Peyer's patch (tissue), 4 donors: ENCODE data around the gene CYP3A4. TPM values are rescaled to one million over a fixed set of nuclear protein-coding genes. Genes with fewer than 3 reads are reported as not detected.

ENCODE experiments used
- DNase-seq, 3 donors: peaks; one replicate each; pipeline ENCODE4 v3.0.0-alpha.2; 2017 to 2019
- H3K27ac ChIP-seq, 4 donors: fragments of 200-600 bp; sonication (generic); one replicate each; pipeline ENCODE4 v1.5.1; 2016 to 2019
- H3K27me3 ChIP-seq, 2 donors: fragments of 200-600 bp; sonication (generic); one replicate each; pipeline ENCODE4 v1.5.1; 2019
- H3K36me3 ChIP-seq, 3 donors: fragments of 200-600 bp; sonication (generic); one replicate each; pipeline ENCODE4 v1.5.1; 2016 to 2019
- H3K4me1 ChIP-seq, 4 donors: fragments of 200-600 bp; sonication (generic); one replicate each; pipeline ENCODE4 v1.5.1; 2016 to 2019
- H3K4me3 ChIP-seq, 4 donors: fragments of 200-600 bp; sonication (generic); 1 replicate in 3 of 4; 2 replicates in 1 of 4; pipeline ENCODE4 v1.5.1; 2016 to 2019; ENCODE audit warnings: mild to moderate bottlenecking in 1 of 4
- H3K9me3 ChIP-seq, 4 donors: fragments of 200-600 bp; sonication (generic); one replicate each; pipeline ENCODE4 v1.5.1; 2016 to 2019; ENCODE audit warnings: mild to moderate bottlenecking in 1 of 4
- POLR2A ChIP-seq, 2 donors: fragments of 450-650 bp; IDR thresholded peaks; one replicate each; pipeline ENCODE4 v1.5.1; 2017; ENCODE audit warnings: antibody characterized with exemption in 2 of 2, mild to moderate bottlenecking in 2 of 2, moderate library complexity in 2 of 2
- total RNA-seq, 4 donors: library from RNA; depleted of rRNA; stranded (reverse); fragments of >200 nt; gene quantifications; one replicate each; pipeline ENCODE4 v1.1.0, GENCODE V29; 2016
- TF ChIP-seq, protein P1 (sequence below), 6 experiments: fragments of 450-650 bp in 4 of 6; fragments of 200-600 bp in 2 of 6; sonication (generic) in 1 of 6; IDR thresholded peaks; one replicate each; pipeline ENCODE4 v1.5.1; 2017 to 2019; ENCODE audit warnings: antibody characterized with exemption in 6 of 6, mild to moderate bottlenecking in 3 of 6, moderate library complexity in 1 of 6

Gene CYP3A4
- total RNA-seq, 4 donors from 2014 or later: 16.5 to 3,180 (median 690) TPM

- Histone ChIP-seq H3K27ac (no peak overlapping the region), H3K27me3 (no peaks in the 10 kb centered on the region), H3K4me3 (no peak overlapping the region), H3K9me3 (no peaks in the 10 kb centered on the region), H3K4me1 (no peaks in the 10 kb centered on the region), H3K36me3 (no peaks in the 10 kb centered on the region)
- no peak for DNase-seq
- TF ChIP-seq, protein P1, sequence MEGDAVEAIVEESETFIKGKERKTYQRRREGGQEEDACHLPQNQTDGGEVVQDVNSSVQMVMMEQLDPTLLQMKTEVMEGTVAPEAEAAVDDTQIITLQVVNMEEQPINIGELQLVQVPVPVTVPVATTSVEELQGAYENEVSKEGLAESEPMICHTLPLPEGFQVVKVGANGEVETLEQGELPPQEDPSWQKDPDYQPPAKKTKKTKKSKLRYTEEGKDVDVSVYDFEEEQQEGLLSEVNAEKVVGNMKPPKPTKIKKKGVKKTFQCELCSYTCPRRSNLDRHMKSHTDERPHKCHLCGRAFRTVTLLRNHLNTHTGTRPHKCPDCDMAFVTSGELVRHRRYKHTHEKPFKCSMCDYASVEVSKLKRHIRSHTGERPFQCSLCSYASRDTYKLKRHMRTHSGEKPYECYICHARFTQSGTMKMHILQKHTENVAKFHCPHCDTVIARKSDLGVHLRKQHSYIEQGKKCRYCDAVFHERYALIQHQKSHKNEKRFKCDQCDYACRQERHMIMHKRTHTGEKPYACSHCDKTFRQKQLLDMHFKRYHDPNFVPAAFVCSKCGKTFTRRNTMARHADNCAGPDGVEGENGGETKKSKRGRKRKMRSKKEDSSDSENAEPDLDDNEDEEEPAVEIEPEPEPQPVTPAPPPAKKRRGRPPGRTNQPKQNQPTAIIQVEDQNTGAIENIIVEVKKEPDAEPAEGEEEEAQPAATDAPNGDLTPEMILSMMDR (IDR thresholded peaks at IDR 0.05): no peak
- no peak for TF ChIP-seq POLR2A (IDR thresholded peaks at IDR 0.05)
Observed at GRCh38 chr7:99733448-99733847, 50.5 kb downstream of the CYP3A4 start.

- TF ChIP-seq, protein P1 (IDR thresholded peaks at IDR 0.05): no peak
- TF ChIP-seq POLR2A (IDR thresholded peaks at IDR 0.05): no peak
- Histone ChIP-seq H3K36me3 (no peaks in the 10 kb centered on the region), H3K9me3 (no peaks in the 10 kb centered on the region), H3K4me1 (no peaks in the 10 kb centered on the region), H3K4me3 (no peak overlapping the region), H3K27ac (no peak overlapping the region), H3K27me3 (no peaks in the 10 kb centered on the region)
- no peak for DNase-seq
Observed at GRCh38 chr7:99733003-99733402, 51.0 kb downstream of the CYP3A4 start.

- no peak overlapping the region for H3K4me3 ChIP-seq
- DNase-seq: no peak
- no peaks in the 10 kb centered on the region for H3K4me1 ChIP-seq
- no peak overlapping the region for H3K27ac ChIP-seq
- H3K9me3 ChIP-seq: no peaks in the 10 kb centered on the region
- no peaks in the 10 kb centered on the region for H3K27me3 ChIP-seq
- no peak for TF ChIP-seq POLR2A (IDR thresholded peaks at IDR 0.05)
- TF ChIP-seq, protein P1 (IDR thresholded peaks at IDR 0.05): no peak
- H3K36me3 ChIP-seq: no peaks in the 10 kb centered on the region
Observed at GRCh38 chr7:99731638-99732374, 52.2 kb downstream of the CYP3A4 start.

DNA sequence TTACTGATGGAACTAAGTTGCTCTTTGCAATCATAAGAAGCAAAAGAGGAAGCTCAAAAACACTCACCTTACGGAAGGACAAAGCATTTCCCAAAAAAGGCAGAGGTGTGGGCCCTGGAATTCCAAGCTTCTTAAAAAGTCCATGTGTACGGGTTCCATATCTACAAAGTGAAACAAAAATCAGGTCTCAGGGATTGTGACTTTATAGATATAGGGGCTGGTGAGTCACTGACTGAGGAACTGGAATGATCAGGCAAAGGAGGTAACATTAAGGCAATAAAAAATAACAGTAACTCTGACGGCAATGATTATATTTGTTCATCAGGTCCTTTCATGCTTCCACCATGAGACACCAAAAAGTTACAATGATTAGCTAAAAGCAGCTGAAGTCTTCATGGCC lies 53.0 kb downstream of the CYP3A4 start:
- Histone ChIP-seq H3K4me1 (no peaks in the 10 kb centered on the region), H3K36me3 (no peaks in the 10 kb centered on the region), H3K27me3 (no peaks in the 10 kb centered on the region), H3K4me3 (no peak overlapping the region), H3K9me3 (no peaks in the 10 kb centered on the region), H3K27ac (no peak overlapping the region)
- no peak for DNase-seq
- TF ChIP-seq POLR2A (IDR thresholded peaks at IDR 0.05): no peak
- TF ChIP-seq, protein P1 (IDR thresholded peaks at IDR 0.05): no peak

- no peak overlapping the region for H3K27ac ChIP-seq
- no peak for DNase-seq
Observed at GRCh38 chr7:99730238-99730810, 53.7 kb downstream of the CYP3A4 start.

More at GRCh38 chr7:99730238-99730810, 53.7 kb downstream of the CYP3A4 start:
- TF ChIP-seq, protein P1 (IDR thresholded peaks at IDR 0.05): no peak
- no peak for TF ChIP-seq POLR2A (IDR thresholded peaks at IDR 0.05)
- H3K36me3 ChIP-seq: no peaks in the 10 kb centered on the region
- H3K4me1 ChIP-seq: no peaks in the 10 kb centered on the region
- no peak overlapping the region for H3K4me3 ChIP-seq
- no peaks in the 10 kb centered on the region for H3K9me3 ChIP-seq
- no peaks in the 10 kb centered on the region for H3K27me3 ChIP-seq
